NCI-H748 (cell line): ENCODE results near the gene STARD8.

Experiments
- DNase-seq: peaks from one replicate; lab custom pipeline; 2025; ENCODE audit not compliant: unreplicated experiment; lab: John Stamatoyannopoulos, UW

STARD8 gene

DNA sequence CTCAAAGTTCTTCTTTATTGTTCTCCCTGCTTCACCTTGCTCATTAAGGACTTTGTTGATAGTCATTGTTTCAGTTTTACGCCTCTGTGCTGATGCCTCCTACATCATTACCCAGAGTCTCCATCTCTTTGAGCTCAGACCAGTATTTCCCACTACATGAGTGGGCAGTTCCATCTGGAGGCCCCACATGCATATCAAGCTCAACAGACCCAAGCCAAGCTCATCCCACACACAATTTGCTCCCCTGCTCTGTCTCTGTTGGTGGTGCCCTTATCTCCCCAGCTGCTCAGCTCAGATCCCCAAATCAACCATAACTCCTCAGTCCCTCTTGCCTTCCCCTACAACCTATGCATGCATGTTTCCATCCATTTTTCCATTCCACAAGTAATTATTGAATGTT lies 96.3 kb downstream of the STARD8 start:
- DNase-seq: no peak

DNA sequence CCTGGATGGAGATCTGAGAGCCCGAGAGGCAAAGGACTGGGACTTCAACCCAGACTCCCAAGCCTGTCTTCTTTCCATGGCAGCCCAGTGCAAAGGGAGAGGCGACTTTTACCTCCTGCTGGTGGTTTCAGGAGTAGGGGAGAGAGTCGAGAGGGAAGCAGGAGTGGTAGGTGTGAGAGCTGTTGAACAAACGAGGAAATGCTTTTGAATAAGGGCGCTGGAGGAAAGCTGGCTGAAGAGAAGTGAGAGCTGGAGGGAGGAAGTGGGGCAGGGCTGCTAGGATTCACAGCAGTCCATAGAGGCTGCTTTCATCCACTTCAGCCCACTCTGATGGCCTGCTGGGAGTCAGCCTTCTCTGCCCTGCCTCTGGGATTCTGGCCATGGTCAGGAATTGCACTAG lies 99.5 kb downstream of the STARD8 start:
- no peak for DNase-seq

DNA sequence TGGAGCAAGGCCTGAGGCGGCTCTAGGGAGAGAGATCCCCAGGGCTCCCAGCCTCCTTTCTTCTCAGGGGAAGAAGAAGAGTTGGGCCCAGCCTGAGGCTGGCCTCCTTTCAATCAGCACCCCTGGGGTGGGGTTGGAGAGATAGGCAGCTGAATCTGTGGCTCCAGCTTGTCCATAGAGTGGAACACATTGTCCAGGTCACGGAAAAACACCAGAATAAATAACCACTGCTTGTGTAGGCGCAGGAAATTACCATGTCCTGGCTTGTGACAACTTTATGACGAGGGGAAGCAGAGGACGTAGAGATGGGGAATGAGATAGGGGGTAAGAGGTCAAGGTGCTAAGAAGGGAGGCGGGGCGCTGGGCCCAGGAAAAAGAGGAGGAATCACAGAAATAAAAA lies 100.6 kb downstream of the STARD8 start:
- DNase-seq: no peak

DNA sequence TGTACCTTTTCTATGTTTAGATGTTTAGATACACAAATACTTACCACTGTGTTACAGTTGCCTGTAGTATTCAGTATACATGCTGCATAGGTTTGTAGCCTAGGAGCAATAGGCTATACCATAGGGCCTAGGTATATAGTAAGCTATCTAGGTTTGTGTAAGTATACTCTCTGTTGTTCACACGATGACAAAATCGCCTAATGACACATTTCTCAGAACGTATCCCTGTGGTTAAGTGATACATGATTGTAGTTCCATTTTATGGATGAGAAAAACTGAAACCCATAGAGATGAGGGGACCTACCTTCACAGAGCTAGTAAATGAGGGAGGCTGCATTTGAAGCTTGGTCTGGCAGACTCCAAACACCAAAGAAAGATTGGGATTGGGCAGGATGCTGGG lies 102.0 kb downstream of the STARD8 start:
- DNase-seq: no peak

DNA sequence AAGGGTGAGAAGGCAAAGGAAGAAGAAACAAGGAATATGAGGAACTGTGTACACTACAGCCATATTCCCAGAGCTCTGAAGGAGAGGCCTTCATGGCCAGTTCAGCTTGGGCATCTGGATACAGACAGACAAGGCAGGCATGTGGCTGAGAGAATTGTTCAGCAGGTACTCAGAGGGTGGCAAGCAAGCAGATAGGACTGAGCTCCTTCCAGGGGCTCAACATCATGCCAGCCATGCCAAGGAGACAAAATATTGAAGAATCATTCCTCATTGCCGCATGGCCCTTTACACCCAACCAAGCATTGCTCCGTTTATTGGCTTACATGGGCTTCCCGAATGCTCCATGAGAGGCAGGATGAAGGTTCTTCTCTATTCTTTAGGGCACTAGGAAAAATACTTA lies 102.8 kb downstream of the STARD8 start:
- DNase-seq: no peak

DNA sequence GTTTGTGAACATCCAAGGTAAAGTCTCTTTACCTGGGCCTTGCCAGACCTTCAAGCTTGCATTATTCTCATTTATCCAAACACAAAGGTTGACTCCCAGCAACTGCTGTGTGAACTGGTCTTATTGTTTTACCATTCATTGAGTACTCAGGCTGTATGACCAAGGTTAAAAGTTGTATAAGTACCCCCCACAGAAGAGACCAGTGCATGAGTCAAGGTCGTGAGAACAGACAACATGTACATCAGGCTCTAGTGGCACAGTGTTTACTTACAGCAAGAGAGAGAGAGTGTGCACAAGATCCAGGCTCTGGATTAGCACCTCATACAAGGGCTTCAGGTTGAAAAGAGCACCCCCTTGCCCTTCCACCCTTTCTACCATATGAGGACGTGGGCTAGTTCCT lies 103.9 kb downstream of the STARD8 start:
- DNase-seq: no peak

DNA sequence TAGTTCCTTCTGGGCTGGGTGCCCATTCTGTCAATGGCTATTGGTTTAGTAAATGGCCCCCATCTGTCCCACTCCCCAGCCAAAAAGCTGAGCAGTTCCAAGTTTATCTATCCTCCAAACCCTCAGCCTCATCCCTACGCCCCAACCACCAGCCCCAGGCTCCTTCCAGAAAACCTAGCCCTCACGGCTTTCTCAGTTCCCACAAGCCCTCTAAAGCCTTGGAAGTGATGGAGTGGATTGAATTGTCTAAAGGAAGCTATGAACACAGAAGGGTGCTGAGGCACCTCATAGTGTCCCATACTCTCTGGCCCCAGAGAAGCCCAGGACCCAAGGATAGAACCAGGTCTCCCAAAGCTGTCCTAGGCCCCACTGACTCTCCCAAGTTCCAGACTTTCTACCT lies 105.8 kb downstream of the STARD8 start:
- DNase-seq: no peak

DNA sequence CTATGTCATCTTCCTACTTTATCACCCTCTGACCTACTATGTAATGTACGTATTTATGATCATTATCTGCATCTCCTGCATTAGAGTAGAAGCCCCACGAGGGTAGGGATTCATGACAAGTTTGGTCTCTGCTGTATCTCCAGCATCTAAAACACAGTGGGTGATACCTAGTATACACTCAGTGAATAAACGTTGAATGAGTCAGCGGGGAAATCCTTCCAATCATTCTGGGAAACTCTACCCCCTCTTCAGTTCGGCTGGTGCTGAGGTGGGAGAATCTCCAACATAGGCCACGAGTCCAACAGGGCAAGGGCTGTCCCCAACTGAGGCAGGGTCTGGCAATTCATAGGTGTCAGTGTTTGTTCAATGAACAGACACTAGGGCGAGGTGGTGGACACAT lies 106.9 kb downstream of the STARD8 start:
- DNase-seq: no peak

DNA sequence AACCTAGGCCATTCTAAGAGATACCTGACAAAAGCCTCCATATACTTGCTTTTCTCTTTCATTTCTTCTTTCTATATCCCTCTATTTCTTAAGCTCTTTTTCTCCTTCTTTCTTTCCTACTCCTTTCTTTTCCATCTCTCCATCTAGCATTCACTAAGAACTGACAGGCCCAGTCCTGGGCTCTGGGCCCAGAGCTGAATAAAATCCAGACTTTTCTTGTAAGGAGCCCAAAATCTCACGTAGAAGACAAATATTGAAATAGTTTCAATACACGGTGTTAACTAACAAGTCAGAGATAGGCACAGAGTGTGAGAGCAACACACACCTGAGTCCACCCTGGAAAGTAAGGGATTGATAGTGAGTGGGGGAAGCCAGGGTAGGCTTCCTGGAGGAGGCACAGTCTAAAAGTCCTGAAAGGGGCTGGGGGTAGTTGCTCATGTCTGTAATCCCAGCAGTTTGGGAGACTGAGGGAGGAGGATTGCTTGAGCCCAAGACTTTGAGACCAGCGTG lies 108.2 kb downstream of the STARD8 start:
- DNase-seq: no peak

DNA sequence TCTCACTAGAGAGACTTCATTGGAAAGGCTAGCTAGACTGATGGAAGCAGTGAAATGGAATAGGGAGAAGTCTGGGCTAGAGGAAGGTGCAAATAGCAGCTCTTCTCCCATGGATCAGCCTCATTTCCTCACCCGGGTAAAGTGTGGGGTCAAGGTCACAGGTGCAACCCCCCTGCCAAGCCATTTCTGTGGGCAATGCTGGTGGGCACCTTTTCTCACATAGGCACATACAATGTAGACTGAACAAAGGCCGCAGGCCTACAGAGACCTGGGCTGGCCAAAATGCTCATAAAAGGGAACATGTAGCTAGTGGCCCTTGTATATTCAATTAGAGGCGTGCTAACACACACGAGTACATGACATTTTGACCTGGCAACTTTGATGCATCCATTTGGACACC lies 109.9 kb downstream of the STARD8 start:
- no peak for DNase-seq

DNA sequence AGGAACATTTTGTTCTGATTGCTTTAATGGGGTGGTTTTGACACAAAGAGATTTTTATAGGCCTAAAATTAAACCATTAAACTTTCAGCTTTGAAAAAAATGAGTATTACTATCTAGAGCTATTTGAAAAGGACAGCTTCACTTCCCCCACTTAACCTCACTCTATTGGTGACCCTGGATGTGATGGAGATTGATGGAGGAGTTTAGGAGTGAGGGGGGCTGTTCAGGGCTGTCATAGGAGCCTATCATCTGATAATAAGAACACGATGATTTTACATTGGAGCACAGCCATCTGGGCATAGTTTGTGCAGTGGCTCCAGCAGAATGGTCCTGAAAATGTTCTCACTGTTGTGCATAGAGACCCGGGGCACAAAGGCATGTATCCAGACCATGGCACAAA lies 110.3 kb downstream of the STARD8 start:
- DNase-seq: no peak

DNA sequence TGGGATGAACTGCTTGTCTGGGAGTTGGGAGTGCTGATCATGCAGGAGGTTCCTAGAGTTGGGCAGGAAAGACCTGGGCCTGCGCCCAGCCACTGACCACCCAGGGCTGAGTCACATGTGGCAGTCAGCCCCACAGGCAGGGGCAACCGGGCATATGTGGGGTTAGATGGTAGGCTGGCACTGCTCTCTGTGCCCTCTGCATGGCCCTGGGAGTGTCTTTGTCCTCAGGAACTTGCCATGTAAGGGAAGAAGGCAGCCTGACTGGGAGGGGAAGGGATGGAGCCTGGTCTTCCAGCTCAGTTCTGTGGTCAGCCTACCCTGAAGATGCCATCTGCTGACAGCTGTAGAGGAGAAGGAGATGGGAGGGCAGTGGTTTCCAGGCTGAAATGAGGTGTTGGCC lies 111.2 kb downstream of the STARD8 start:
- DNase-seq: no peak

DNA sequence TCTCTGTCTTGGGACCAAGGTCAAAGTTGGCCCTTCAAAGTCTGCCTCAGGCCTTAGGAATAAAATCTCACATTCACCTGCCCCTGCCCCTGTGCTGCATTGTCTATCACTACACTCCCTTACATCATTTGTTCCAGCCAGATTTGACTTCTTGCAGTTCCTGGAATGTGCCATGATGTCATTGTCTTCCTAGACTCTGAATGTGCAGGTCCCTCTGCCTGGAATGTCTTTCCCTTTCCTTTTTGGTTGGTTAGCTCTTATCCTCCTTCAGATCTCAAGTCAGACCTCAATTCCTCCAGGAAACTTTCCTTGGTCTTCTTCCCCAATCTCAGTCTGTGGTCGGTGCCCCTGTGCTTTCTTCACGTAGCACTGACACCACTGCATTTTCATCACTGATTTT lies 113.6 kb downstream of the STARD8 start:
- no peak for DNase-seq

DNA sequence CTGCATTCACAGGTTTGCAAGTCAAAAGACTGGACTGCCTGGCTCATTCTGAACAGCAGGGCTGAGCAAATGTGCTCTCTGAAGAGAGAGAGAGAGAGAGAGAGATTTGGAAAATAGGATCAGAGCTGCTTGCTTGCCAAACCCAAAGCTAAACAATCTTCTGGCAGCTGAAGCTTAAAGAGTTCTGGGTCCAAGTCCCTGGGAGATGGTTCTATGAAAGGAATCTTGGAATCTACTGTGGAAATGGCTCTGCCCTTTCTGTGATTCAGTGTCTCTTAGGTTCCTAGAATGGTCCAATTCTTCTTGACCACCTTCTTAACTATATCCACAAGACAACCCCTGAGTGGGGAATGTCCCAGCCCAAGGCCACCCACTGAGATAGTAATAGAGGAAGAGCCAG lies 115.3 kb downstream of the STARD8 start:
- no peak for DNase-seq

DNA sequence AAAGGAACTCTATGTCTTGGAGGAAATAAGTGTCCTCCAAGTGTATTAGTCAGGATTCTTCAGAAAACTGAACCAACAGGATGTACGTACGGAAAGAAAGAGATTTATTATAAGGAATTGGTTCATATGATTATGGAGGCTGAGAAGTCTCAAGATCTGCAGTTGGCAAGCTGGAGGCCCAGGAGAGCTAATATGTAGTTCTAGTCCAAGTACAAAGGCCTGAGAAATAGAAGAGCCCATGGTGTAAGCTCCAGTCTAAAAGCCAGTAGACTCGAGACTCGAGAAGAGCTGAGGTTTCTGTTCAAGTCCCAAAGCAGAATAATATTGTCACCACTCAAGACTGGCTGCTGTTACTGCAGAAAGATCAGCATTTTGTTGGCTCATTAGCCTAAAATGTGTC lies 116.0 kb downstream of the STARD8 start:
- no peak for DNase-seq
